HS-27A (cell line): Measurements from ENCODE around the gene STRIP1.

Experiments used
- DNase-seq: peaks from one replicate; pipeline ENCODE4 v3.0.0-alpha.2; 2012; ENCODE audit warnings: low read depth, missing footprints

The STRIP1 gene

GRCh38 chr1:110049801-110050601 lies 15.6 kb downstream of the STRIP1 start:
- DNase-seq: no peak

DNA sequence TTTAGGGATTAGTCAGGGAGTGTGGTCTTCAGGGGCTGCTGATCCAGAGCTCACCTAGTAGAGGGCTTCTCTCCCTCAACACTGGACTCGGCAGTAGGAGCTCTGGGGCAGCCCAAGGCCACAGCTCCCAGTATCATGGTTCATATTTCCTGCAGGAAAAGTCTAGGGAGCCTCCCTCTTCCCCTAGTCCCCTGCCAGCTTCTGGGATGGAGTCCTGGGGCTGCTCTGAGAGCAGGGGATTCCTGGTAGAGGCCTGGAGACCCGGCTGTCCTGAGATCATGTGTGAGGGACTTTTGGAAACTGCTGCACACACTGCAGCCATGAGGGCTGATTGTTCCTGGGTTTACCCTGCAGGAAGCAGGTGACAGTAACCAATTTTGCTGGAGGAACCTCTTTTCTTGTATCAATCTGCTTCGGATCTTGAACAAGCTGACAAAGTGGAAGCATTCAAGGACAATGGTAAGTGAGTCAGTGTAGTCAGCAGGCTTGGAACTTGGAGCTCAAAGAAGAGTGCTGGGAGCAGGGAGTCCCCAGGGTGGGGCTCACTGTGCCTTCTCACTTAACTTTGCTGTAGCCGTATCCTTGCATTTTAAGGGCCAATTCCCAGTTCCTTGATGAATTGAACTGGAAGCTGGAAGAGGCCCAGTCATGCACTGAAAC lies 16.3 kb downstream of the STRIP1 start:
- no peak for DNase-seq

GRCh38 chr1:110051262-110051648 lies 16.8 kb downstream of the STRIP1 start:
- no peak for DNase-seq

DNA sequence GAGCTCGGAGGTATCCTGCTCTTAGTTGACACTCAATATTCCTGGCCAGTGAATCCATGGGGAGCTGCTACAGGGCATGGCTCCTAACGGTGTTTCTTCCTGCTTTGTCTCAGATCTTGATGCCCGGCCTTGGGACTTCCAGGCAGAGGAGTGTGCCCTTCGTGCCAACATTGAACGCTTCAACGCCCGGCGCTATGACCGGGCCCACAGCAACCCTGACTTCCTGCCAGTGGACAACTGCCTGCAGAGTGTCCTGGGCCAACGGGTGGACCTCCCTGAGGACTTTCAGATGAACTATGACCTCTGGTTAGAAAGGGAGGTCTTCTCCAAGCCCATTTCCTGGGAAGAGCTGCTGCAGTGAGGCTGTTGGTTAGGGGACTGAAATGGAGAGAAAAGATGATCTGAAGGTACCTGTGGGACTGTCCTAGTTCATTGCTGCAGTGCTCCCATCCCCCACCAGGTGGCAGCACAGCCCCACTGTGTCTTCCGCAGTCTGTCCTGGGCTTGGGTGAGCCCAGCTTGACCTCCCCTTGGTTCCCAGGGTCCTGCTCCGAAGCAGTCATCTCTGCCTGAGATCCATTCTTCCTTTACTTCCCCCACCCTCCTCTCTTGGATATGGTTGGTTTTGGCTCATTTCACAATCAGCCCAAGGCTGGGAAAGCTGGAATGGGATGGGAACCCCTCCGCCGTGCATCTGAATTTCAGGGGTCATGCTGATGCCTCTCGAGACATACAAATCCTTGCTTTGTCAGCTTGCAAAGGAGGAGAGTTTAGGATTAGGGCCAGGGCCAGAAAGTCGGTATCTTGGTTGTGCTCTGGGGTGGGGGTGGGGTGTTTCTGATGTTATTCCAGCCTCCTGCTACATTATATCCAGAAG lies 19.4 kb downstream of the STRIP1 start:
- DNase-seq: no peak

GRCh38 chr1:110055493-110056284 lies 21.3 kb downstream of the STRIP1 start:
- DNase-seq: no peak

DNA sequence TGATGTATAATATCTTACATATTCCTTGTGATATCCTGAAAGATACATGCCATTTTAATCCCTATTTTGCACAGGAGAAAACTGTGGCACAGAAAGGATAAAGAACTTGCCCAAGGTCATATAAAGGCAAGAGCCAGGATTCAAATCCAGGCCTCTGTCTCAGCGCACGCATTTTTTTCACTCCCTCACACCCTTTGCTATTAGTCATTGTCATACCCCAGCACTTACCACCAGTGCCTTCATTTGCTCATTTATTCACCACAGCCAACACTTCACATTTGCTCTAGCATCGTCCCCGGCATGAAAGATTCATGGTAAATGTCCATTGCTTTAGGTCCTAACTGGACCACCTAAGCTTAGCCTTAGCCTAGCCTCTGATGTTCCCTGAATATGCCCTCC lies 21.9 kb downstream of the STRIP1 start:
- DNase-seq: no peak

DNA sequence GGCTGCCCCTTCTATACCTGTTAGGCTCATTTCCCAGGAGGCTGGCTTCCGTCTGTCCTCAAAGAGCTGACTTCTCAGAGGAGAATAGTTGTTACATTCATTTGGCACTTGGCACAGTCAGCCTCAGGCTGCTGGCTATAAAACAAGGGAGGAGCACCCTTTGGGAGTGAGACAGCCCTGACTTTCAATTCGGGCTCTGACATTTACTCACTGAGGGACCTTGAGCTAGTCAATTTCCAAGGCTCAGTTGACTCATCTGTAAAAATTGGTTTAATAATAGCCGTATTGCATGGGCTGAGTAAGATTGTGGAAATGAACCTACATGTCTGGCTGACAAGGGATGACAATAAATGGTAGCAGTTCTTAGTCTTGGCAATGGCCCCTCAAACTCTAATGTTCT lies 22.4 kb downstream of the STRIP1 start:
- no peak for DNase-seq

GRCh38 chr1:110057963-110058518 lies 23.6 kb downstream of the STRIP1 start:
- DNase-seq: no peak

DNA sequence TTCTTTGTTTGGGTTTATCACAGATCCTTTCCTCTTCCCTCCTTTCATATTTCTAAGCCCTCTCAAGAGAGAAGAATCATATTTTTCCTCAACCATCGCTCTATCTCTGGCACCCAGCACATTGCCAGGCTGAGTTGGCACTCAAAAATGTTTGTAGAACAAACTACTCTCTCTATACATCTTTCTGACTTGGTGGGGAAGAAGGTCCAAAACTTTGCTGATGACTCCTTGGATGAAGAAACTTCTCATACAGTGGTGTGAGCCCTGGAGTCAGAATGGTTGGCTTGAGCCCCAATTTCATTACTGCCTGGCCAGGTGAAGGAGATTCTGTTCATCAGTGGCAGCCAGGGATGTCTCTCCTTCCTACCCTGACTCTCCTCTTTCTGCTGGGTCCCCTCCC lies 24.2 kb downstream of the STRIP1 start:
- no peak for DNase-seq

- no peak for DNase-seq
Measured at GRCh38 chr1:110059133-110059863, 24.9 kb downstream of the STRIP1 start.

DNA sequence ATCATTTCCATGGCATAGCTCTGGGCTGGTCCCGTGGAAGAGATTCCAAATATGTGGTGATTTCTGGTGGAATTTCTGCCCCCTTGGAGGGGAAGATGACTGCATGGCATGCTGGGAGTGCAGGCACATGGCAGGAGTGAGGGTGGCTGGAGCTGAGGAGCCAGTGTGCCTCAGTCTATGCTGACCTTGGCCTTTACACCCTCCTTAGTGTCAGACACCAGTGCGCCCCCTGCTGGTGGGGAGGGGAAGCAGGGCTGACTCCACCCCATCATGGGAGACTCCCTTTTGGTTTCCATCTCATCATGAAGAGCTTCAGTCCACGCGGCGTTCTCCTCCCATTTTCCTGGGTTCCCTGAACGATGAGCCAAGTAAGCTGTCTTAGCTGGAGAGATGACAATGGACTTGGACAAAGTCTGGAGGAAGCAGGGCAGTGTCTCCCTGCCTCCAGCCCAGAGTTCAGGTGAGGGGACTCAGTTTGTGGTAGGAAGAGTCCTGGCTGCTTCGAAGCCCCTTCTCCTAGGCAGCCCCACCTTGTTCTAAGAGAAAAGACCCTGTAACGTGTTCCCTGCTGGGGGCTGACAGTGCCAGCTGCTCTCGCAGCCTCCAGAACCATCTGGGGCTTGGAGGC lies 25.7 kb downstream of the STRIP1 start:
- DNase-seq: no peak

DNA sequence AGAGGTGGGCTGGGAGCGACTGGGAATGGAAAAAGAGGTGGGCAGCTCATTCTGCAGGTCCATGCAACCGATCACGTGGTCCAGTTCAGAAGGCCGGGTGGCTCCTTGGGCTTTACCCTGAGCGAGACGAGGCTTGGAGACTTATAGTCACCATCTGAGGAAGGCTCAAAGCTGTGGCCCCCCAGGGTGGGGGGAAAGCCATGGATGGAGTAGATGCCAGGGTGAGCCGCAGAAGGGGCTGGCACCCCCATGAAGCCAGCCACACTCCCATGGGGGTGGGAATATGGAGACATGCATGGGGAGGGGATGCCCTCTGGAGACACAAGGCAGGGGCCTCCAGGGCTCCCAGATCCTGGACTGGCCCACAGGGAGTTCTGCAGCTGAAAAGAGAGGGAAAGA lies 26.2 kb downstream of the STRIP1 start:
- DNase-seq: no peak

DNA sequence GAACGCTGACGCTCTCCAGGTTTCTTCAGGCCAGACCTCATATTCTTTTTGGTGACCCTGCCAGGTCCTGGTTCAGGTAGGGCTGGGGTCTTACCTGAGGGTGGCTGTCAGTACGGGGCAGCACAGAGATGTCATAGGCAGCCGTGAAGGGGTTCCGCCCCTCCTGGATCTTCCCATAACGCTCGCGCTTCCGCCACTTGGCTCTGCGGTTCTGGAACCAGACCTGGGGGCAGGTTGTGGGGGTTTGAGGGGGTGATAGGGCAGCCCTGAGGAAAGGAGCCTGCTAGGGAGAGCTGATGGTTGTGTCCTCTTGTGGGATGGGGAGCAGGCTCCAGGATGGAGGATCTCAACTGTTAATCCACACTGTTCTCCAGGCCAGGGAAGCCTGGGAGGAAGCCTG lies 26.9 kb downstream of the STRIP1 start:
- DNase-seq: no peak

GRCh38 chr1:110062612-110063011 lies 28.2 kb downstream of the STRIP1 start:
- DNase-seq: no peak

DNA sequence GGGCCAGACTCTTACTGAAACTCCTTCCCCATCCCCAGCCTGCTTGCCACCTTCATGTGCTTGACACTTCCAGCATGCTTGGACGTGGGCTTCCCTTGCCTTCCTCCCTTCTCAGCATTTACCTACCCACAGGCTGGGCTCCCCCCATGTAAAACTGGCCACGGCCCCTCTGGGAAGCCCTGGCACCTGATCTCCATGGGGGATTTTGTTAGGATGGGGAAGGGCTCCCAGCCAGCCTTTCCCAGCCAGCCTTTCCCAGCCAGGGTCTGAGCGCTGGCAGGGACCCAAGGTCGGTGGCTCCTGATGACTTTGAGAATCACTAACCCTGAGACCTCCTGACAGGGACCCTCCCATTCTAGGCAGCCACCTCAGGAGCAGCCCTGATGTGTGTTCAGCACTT lies 29.4 kb downstream of the STRIP1 start:
- no peak for DNase-seq

DNA sequence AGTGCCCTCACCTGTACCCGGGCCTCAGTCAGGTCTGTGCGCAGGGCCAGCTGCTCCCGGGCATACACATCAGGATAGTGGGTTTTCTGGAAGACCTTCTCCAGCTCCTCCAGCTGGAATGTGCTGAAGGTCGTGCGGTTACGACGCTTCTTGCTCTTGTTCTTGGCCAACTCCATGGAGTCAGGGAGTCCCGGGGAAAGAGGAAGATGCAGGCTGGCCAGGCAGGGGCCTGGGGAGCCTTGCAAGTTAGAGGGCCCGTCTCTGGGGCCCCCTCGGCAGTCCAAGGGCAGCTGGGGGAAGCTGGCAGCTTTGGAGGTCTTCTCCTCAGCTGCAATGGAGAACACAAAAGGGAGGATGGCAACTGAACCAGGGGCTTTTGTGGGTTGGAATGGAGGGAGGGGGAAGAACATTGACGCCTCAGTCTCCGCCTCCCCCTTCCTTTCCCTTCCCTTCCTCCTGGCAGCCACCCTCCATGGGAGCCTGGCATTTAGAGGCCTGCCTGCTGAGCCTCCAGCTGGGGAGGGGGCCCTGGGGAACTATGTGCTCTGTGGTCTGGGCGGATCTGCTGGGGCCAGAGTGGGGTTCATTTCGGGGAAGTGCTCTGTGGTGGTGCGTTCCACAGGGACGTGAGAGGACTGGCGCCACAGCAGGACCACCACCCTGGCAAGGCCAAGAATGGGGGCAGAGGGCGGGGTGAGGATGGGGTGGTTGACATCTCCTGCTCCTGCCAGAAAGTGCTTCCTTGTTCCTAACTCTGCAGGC lies 30.3 kb downstream of the STRIP1 start:
- DNase-seq: no peak

- DNase-seq: no peak
Measured at GRCh38 chr1:110065841-110066240, 31.4 kb downstream of the STRIP1 start.

DNA sequence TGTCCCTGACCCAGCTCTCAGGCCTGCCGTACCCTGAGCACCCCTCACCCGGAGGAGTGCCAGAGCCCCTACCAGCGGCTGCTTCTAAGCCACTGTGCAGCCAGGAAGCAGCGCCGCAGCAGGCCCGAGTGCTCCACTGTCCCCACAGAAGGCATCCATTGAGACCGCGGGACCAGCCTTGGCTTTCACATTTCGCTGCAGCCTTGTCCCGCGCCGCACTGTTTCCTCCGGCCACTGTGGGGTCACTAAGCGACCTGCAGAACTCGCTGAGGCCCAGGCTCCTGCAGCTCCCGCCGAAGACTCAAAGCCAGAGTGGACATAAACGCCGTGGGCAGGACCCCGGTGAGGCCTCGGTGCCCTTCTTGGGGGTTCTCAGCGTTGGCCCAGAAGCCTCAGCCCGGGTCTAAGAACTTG lies 33.1 kb downstream of the STRIP1 start:
- no peak for DNase-seq

DNA sequence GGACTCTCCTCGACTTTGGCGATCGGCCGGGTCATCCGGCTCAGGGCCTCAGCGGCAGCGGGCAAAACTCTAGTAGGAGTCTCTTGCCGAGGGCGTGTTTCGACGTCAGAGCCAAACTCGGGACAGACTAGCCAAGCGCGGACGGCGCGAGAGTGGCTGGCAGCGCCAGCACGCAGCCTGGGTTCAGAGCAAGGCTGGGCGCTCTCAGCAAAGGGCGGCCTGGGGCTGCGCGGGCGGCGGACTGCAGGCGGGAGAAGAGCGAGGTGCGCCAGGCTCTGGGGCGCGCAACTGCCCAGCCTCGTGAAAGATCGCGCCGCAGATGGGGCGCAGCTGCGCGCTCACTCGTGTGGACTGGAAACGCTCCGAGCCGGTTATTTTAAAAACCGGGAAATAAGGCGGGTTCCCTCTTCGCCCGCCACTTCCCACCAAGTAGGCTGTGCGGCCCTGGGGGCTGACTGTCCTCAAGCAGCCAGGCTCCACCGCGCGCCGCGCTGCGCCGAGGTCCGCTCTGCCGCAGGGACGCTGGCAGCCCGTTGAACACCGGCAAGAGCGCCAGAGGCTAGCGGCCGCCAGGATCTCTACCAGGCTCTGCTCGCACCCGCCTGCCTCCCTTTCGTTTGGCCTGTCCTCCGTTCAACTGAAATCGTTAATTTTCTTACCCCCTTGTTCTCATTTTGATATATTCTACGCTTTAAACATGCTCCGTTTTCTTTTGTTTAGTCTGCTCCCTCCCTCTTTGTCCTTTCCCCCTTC lies 33.6 kb downstream of the STRIP1 start:
- DNase-seq: no peak
